Prostate gland (tissue), 2 donors: ENCODE measurements around the gene ITGA6. TPM values are rescaled to one million over a fixed set of nuclear protein-coding genes. Genes with fewer than 3 reads are reported as not detected.

Source experiments
- DNase-seq: peaks from one replicate; pipeline ENCODE4 v3.0.0-alpha.2; 2019; ENCODE audit warnings: low spot score
- H3K27ac ChIP-seq, 2 donors: fragments of 200-600 bp; sonication (generic); 2 replicates each; pipeline ENCODE4 v1.5.1; 2017 to 2019
- H3K27me3 ChIP-seq: fragments of 200-600 bp; sonication (generic); replicated peaks from 2 replicates; pipeline ENCODE4 v1.5.1; 2019; ENCODE audit not compliant: insufficient read depth
- H3K36me3 ChIP-seq, 2 donors: fragments of 200-600 bp; sonication (generic); 1 replicate in 1 of 2; 2 replicates in 1 of 2; pipeline versions ENCODE4 v1.5.1 to v1.8.1; 2017 to 2019
- H3K4me1 ChIP-seq: fragments of 200-600 bp; sonication (generic); replicated peaks from 2 replicates; pipeline ENCODE4 v1.5.1; 2019
- H3K4me3 ChIP-seq, 2 donors: fragments of 200-600 bp; sonication (generic); 2 replicates each; pipeline ENCODE4 v1.5.1; 2017 to 2019
- H3K9me3 ChIP-seq: fragments of 200-600 bp; sonication (generic); 2 replicates; pipeline ENCODE4 v1.5.1; 2017
- CTCF ChIP-seq, 4 experiments: fragments of 200-600 bp in 2 of 4; fragments of 450-650 bp in 2 of 4; sonication (generic) in 2 of 4; IDR thresholded peaks; 1 replicate in 3 of 4; 2 replicates in 1 of 4; pipeline ENCODE4 v1.5.1; 2016 to 2019; ENCODE audit warnings: antibody characterized with exemption in 4 of 4, mild to moderate bottlenecking in 2 of 4, moderate library complexity in 2 of 4
- POLR2A ChIP-seq: fragments of 450-650 bp; IDR thresholded peaks from one replicate; pipeline ENCODE4 v1.6.1; 2016; ENCODE audit warnings: antibody characterized with exemption, mild to moderate bottlenecking
- POLR2AphosphoS5 ChIP-seq: sonication (generic); formaldehyde crosslinking; IDR thresholded peaks from one replicate; pipeline ENCODE4 v1.6.1; 2017; ENCODE audit warnings: antibody characterized with exemption
- WGBS: methylation state at CpG from one replicate; pipeline ENCODE4 v1.1.5; 2018; 5-methylcytosine and 5-hydroxymethylcytosine counted together
- intact Hi-C: fragments of 100-400 bp; cut with DNase I; formaldehyde crosslinking; loops from one replicate; pipeline ENCODE4 v1.14.2; 2022
- total RNA-seq, 2 donors: library from RNA; depleted of rRNA; stranded (reverse); fragments of >200 nt; gene quantifications; one replicate each; pipeline ENCODE4 v1.1.0, GENCODE V29; 2016

The ITGA6 gene
- total RNA-seq, 2 donors from 2014 or later: 71.7 to 249 TPM

GRCh38 chr2:172460780-172461201 is 33.4 kb downstream of the ITGA6 start:
- H3K9me3 ChIP-seq: no peaks in the 10 kb centered on the region
- H3K4me1 ChIP-seq: peaks cover 32% of the 10 kb centered on the region
- peak overlapping the region in 1 of 2 donors; percentile 18 for H3K27ac ChIP-seq
- 27% methylated on average over 1 of the region's 1 CpG for WGBS
- H3K36me3 ChIP-seq: no peaks in the 10 kb centered on the region
- H3K4me3 ChIP-seq: no peak overlapping the region
- no peak for DNase-seq
- intact Hi-C loops: loop anchor here (10.0 kb wide), 1 partner anchor 866 kb away; no protein-coding TSS in a partner anchor
- H3K27me3 ChIP-seq: no peaks in the 10 kb centered on the region
- TF ChIP-seq POLR2A (no peak), POLR2AphosphoS5 (no peak), CTCF (IDR thresholded peaks at IDR 0.05) (no peak)

GRCh38 chr2:172461591-172462372 is 34.4 kb downstream of the ITGA6 start:
- Histone ChIP-seq H3K4me1 (peaks cover 32% of the 10 kb centered on the region), H3K4me3 (no peak overlapping the region), H3K27me3 (no peaks in the 10 kb centered on the region), H3K36me3 (no peaks in the 10 kb centered on the region), H3K9me3 (no peaks in the 10 kb centered on the region), H3K27ac (peak overlapping the region; percentile 18 to 40)
- peak; percentile 73 for DNase-seq
- intact Hi-C loops: loop anchor here (10.0 kb wide), 1 partner anchor 867 kb away; no protein-coding TSS in a partner anchor
- WGBS: 16% methylated on average over 11 of the region's 11 CpGs
- no peak for TF ChIP-seq POLR2A
- TF ChIP-seq POLR2AphosphoS5: peak; percentile 68
- peak; percentile 73 to 92 (median 87) for TF ChIP-seq CTCF (IDR thresholded peaks at IDR 0.05)

- DNase-seq: no peak
- no peaks in the 10 kb centered on the region for H3K27me3 ChIP-seq
- 45% methylated on average over 11 of the region's 11 CpGs for WGBS
- no peak overlapping the region for H3K4me3 ChIP-seq
- TF ChIP-seq POLR2A (no peak), CTCF (IDR thresholded peaks at IDR 0.05) (no peak), POLR2AphosphoS5 (no peak)
- H3K36me3 ChIP-seq: no peaks in the 10 kb centered on the region
- H3K4me1 ChIP-seq: peaks cover 32% of the 10 kb centered on the region
- H3K9me3 ChIP-seq: no peaks in the 10 kb centered on the region
- intact Hi-C loops: loop anchor here (10.0 kb wide), 1 partner anchor 868 kb away; no protein-coding TSS in a partner anchor
- peak overlapping the region; percentile 6 to 24 for H3K27ac ChIP-seq
Observed at GRCh38 chr2:172462373-172462848, 35.0 kb downstream of the ITGA6 start.

- 62% methylated on average over 5 of the region's 5 CpGs for WGBS
- intact Hi-C loops: loop anchor here (10.0 kb wide), 1 partner anchor 868 kb away; no protein-coding TSS in a partner anchor
- Histone ChIP-seq H3K27me3 (no peaks in the 10 kb centered on the region), H3K4me1 (peaks cover 32% of the 10 kb centered on the region), H3K4me3 (no peak overlapping the region), H3K27ac (peak overlapping the region; percentile 24 to 63), H3K36me3 (no peaks in the 10 kb centered on the region), H3K9me3 (no peaks in the 10 kb centered on the region)
- DNase-seq: no peak
- peak; percentile 3 for TF ChIP-seq POLR2AphosphoS5
- no peak for TF ChIP-seq POLR2A
Observed at GRCh38 chr2:172462849-172463381, 35.5 kb downstream of the ITGA6 start.

- Histone ChIP-seq H3K4me1 (peaks cover 32% of the 10 kb centered on the region), H3K27ac (peak overlapping the region; percentile 32 to 63), H3K4me3 (no peak overlapping the region), H3K36me3 (no peaks in the 10 kb centered on the region), H3K27me3 (no peaks in the 10 kb centered on the region), H3K9me3 (no peaks in the 10 kb centered on the region)
- no peak for DNase-seq
- TF ChIP-seq POLR2AphosphoS5: peak; percentile 41
- TF ChIP-seq CTCF (IDR thresholded peaks at IDR 0.05): no peak
- TF ChIP-seq POLR2A: no peak
- intact Hi-C loops: loop anchor here (2.0 to 10.0 kb wide), 2 partner anchors 292 to 870 kb away; no protein-coding TSS in a partner anchor
- WGBS: 40% methylated on average over 4 of the region's 4 CpGs
Observed at GRCh38 chr2:172464400-172465129, 37.2 kb downstream of the ITGA6 start.
